Measurements from ENCODE around the gene GRIK1. TPM values are rescaled to one million over a fixed set of nuclear protein-coding genes. Genes with fewer than 3 reads are reported as not detected.
A peak's percentile ranks its signal among the peaks of the same experiment; 100 is the strongest.

The GRIK1 gene
- total RNA-seq, 4 donors from 2014 or later: 0.44 to 4.1 (median 2.6) TPM

- peaks cover 0 to 33% of the 10 kb centered on the region in 2 donors for H3K27me3 ChIP-seq
- no peak for TF ChIP-seq POLR2A (IDR thresholded peaks at IDR 0.05)
- TF ChIP-seq EP300 (IDR thresholded peaks at IDR 0.05): no peak
- no peak for TF ChIP-seq CTCF (IDR thresholded peaks at IDR 0.05)
- WGBS, 2 donors: 81 to 83% methylated on average over 2 of the region's 2 CpGs
These were observed 1.2 kb upstream of the GRIK1 start for GRCh38 chr21:29940991-29941390.

GRCh38 chr21:29940361-29940760 is 565 bp upstream of the GRIK1 start:
- no peaks in the 10 kb centered on the region for H3K9me3 ChIP-seq
- H3K27me3 ChIP-seq: peaks cover 0 to 33% of the 10 kb centered on the region in 2 donors
- no peaks in the 10 kb centered on the region for H3K36me3 ChIP-seq
- peaks cover 0 to 18% (median 1%) of the 10 kb centered on the region in 4 donors for H3K4me1 ChIP-seq
- H3K27ac ChIP-seq: no peak overlapping the region
- WGBS, 2 donors: 20 to 21% methylated on average over 6 of the region's 6 CpGs
- DNase-seq (ENCODE audit: low spot score in 2 of 2): no peak
- H3K4me3 ChIP-seq: peak overlapping the region in 1 of 4 donors; percentile 45
- TF ChIP-seq EP300 (IDR thresholded peaks at IDR 0.05): no peak
- no peak for TF ChIP-seq POLR2A (IDR thresholded peaks at IDR 0.05)
- TF ChIP-seq CTCF (IDR thresholded peaks at IDR 0.05): no peak

More at GRCh38 chr21:29940991-29941390, 1.2 kb upstream of the GRIK1 start:
- no peak for DNase-seq (ENCODE audit: low spot score in 2 of 2)
- Histone ChIP-seq H3K4me3 (no peak overlapping the region), H3K36me3 (no peaks in the 10 kb centered on the region), H3K4me1 (peaks cover 0 to 18% (median 1%) of the 10 kb centered on the region in 4 donors), H3K27ac (no peak overlapping the region), H3K9me3 (no peaks in the 10 kb centered on the region)

- peak overlapping the region; percentile 6 to 45 (median 14) for H3K4me3 ChIP-seq
- TF ChIP-seq CTCF (IDR thresholded peaks at IDR 0.05): no peak
- WGBS, 2 donors: 1 to 3% methylated on average over 41 to 43 of the region's 62 CpGs
- H3K9me3 ChIP-seq: no peaks in the 10 kb centered on the region
- H3K27me3 ChIP-seq: peaks cover 0 to 33% of the 10 kb centered on the region in 2 donors
- no peaks in the 10 kb centered on the region for H3K36me3 ChIP-seq
- no peak for DNase-seq (ENCODE audit: low spot score in 2 of 2)
- peaks cover 0 to 18% (median 1%) of the 10 kb centered on the region in 4 donors for H3K4me1 ChIP-seq
- H3K27ac ChIP-seq: no peak overlapping the region
These were observed 482 bp downstream of the GRIK1 start for GRCh38 chr21:29939104-29939923.

GRCh38 chr21:29938776-29939103 is 1.1 kb downstream of the GRIK1 start:
- Histone ChIP-seq H3K27me3 (peaks cover 0 to 33% of the 10 kb centered on the region in 2 donors), H3K36me3 (no peaks in the 10 kb centered on the region), H3K4me3 (peak overlapping the region in 2 of 4 donors; percentile 15 to 45), H3K27ac (no peak overlapping the region), H3K9me3 (no peaks in the 10 kb centered on the region), H3K4me1 (peaks cover 0 to 18% (median 1%) of the 10 kb centered on the region in 4 donors)
- 30 to 63% methylated on average over 2 to 8 of the region's 11 CpGs for WGBS, 2 donors
- TF ChIP-seq EP300 (IDR thresholded peaks at IDR 0.05) (no peak), POLR2A (IDR thresholded peaks at IDR 0.05) (no peak)
- DNase-seq (ENCODE audit: low spot score in 2 of 2): no peak

GRCh38 chr21:29933088-29933487 is 6.7 kb downstream of the GRIK1 start:
- Histone ChIP-seq H3K27me3 (peaks cover 0 to 3% of the 10 kb centered on the region in 2 donors), H3K36me3 (no peaks in the 10 kb centered on the region), H3K4me1 (no peaks in the 10 kb centered on the region), H3K9me3 (no peaks in the 10 kb centered on the region), H3K4me3 (no peak overlapping the region), H3K27ac (no peak overlapping the region)
- no peak for DNase-seq (ENCODE audit: low spot score in 2 of 2)
- no peak for TF ChIP-seq CTCF (IDR thresholded peaks at IDR 0.05)
- 71 to 75% methylated on average over 3 of the region's 3 CpGs for WGBS, 2 donors

Measured in tibial nerve (tissue), 4 donors.